Limb (tissue), 2 donors: ENCODE results near the gene HNF1B.

Experiments used
- DNase-seq, 2 donors: peaks; one replicate each; pipeline ENCODE4 v3.0.0-alpha.2; 2016; ENCODE audit errors: extremely low spot score in 2 of 2

HNF1B gene

DNA sequence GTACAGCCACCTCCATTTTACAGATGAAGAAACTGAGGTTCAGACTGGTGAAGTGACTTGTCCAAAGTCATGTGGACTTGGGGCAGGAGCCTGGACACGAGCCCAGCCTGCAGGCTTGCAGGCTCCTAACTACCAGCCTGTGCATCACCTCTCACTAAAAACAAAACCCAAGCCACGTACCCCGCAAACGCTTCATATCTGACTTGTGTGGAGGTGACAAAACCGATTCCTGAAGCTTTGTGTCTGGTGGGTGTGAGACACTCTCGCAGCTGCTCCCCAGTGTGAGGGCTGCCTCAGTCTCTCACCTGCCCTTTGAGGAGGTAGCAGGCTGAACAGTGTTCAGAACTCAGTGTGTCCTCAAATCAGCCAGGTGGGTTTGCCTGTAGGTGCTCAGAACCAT, 8.4 kb downstream of the HNF1B start:
- no peak for DNase-seq

GRCh38 chr17:37735165-37735564, 9.7 kb downstream of the HNF1B start:
- no peak for DNase-seq

DNA sequence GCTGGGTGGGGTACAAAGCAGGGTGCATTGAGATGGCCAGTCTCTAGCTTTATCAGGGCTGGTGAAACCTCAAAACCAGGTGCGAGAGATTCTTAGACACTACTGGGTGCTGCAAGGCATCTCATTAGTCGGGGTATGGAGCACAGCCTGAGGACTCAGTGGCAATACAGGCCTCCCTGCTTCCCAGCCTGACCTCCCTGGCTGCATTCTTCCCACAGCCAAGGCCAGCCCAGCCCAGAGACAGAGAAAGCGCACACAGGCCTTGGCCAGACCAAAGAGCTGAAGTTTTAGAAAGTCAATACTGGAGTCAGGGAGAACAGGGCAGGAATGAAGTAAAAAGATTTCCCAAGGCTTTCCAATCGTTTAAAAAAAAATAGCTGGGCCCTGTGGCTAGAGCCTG, 12.5 kb downstream of the HNF1B start:
- no peak for DNase-seq

- no peak for DNase-seq
Measured at GRCh38 chr17:37731056-37731455, 13.8 kb downstream of the HNF1B start.

DNA sequence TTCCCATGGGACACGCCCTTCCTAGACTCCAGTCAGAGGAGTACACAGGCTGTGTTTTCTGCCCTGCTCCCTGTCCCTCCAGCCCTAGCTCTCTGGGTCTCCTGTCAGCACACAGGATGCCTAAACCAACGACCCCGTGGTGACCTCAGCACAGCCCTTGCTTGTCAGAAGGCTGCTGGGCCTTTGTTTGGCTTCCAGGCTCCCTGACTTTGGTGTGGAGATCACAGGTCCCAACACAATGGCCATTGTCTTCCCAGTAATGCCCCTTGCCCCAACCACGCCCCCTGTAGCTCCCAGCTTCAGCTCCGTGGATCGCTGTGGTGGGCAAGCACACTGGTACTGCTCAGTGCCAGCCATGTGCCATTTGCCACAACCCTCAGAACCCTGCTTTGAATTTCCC, 15.0 kb downstream of the HNF1B start:
- no peak for DNase-seq

GRCh38 chr17:37726891-37727675, 17.8 kb downstream of the HNF1B start:
- DNase-seq = no peak

DNA sequence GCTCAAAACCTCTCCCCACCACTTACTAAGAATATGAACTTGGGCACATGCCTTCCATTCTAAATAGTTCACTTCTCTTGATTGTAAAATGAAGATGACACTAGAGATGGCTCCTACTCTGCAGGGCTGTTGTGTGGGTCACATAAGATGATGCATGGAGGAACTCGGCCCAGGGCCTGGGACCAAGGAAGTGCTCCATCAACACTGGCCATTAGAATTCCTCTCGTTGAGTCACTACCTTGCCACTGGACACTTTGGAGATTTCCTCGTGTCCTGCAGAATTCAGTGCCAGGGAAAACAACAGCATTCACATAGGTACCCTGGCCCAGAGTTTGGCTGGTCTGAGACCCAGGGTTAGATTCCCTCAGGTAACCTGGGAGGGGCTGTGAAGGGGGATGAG, 18.6 kb downstream of the HNF1B start:
- no peak for DNase-seq

- DNase-seq = no peak
Measured at GRCh38 chr17:37725601-37726146, 19.2 kb downstream of the HNF1B start.

GRCh38 chr17:37725021-37725595, 19.8 kb downstream of the HNF1B start:
- no peak for DNase-seq

DNA sequence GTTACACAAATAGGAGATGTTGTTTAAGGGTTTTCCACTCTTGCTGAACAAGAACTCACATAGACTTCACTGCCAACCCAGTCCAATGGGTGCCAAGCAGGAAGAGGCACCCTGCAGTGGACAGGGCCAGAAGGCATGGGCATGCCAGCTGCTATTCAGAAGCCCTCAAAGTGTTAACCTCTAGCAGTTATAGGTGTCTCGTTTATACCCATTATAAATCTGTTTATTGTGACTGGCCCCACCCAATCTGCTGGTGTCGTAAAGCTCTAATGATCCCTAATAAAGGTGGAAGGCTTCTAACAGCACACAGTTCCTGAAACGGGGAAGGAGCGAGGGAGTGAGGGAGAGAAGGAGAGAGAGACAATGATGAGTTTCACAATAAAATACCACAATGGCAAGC, 23.9 kb downstream of the HNF1B start:
- no peak for DNase-seq

- DNase-seq = no peak
Measured at GRCh38 chr17:37719866-37720265, 25.0 kb downstream of the HNF1B start.

- no peak for DNase-seq
Measured at GRCh38 chr17:37718324-37719048, 26.4 kb downstream of the HNF1B start.

DNA sequence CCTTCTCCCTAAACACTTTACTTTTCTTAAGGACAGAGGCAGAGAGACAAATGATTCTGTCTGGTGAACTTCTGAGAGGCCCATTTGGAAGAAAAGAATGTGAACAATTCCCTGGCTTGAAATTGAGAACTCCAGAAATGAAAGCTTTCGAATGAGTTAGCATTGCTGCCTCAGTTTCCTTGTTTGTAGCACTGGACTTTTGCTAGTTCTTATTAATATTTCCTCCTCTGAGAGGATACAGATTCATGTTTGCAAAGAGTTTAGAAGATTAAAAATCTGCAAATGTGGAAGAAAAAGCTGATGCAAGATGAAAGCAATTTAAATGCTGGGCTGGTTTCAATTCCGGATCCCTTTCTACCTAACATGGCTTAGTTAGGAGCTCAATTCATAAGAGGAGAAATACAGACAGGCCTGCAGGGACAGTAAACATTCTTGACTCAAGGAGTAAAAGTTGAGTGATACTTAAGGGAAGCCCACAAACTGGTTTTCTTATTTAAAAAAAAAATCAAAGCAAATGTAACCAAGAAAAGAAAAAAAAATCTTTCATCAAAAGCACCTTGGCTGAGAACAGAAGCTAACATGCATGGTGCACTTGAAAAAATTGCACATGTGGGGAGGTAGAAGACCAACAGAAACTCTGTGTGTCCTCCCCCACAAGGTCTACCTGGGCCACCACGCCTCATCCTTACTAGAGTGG, 27.1 kb downstream of the HNF1B start:
- DNase-seq = no peak

- DNase-seq = no peak
Measured at GRCh38 chr17:37714897-37715296, 30.0 kb downstream of the HNF1B start.

DNA sequence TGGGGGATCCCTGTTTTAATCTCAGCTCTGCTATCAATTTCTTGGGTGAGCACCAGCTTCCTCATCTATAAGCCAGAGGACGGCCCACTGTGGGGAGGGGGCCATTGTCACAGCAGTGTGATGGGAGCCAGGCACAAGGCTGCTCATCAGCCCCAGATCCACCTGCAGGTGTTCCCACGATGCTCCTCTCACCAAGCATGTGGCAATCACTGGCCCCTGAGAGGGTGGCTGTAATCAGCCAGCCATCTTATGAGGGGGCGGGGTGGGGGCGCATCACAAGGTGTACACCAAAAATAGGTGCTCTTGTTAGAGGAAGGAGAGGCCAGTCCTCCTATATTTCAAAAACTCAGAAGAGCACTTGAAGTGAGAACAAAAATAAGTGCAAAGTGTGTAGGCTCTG, 31.2 kb downstream of the HNF1B start:
- DNase-seq = no peak

- DNase-seq = no peak
Measured at GRCh38 chr17:37713028-37713431, 31.8 kb downstream of the HNF1B start.

DNA sequence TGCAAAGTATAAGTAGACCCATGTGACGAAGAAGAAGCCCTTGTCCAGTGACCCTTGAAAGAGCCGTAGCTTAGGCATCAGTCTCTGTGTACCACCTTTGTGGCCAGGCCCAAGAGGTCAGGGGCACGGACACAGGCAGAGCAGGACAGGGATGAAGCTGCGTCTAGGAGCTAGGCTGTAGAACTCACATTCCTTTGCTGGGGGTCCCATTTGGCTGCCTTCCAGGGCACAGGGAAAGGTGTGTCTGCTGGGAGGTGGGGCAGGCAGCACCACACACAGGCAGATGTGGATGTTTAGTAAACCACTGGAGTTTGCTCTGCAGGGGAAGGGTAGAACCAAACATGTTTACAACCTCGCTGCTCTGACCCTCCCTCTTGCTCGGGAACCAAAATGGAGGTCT, 33.7 kb downstream of the HNF1B start:
- no peak for DNase-seq

- DNase-seq = peak in 1 of 2 donors; percentile 8
Measured at GRCh38 chr17:37710344-37710886, 34.4 kb downstream of the HNF1B start.

GRCh38 chr17:37708616-37709212, 36.1 kb downstream of the HNF1B start:
- DNase-seq = no peak

DNA sequence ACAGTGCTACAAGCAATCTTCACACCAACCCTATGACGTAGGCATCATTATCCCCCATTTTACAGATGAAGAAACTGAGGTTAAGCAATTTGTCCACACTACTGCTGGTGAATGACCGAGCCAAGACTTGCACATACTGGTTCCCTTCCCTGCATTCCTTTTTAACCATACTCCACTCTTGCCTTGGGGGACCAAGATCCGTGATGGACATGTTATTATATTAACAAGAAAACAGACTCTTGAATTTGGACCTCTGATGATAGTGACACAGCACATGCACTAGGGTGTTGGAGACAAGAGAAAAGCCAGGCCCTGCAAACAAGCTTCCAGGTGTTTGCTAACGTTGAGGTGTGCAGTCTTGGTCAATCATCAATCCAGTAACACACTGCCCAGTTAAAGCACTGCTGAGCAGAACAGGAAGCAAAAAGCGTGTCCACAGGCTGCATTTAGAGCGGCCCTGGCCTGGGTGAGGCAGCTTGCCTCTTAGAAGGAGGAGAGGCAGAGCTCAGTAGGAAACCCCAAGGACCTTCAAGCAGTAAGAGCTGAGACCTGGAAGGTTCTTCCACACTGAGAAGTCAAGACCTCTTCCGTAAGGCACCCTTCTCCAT, 36.7 kb downstream of the HNF1B start:
- no peak for DNase-seq

GRCh38 chr17:37706446-37706845, 38.4 kb downstream of the HNF1B start:
- no peak for DNase-seq
